ENCODE results near the gene PDZD8. TPM values are rescaled to one million over a fixed set of nuclear protein-coding genes. Genes with fewer than 3 reads are reported as not detected.
A peak's percentile ranks its signal among the peaks of the same experiment; 100 is the strongest.
"Not testable (repeated sequence)": the region's sequence is repeated elsewhere in the genome, so short reads cannot be mapped to it uniquely, and the experiment has no call there.

PDZD8 gene
- total RNA-seq, 1 experiment from 2014 or later: 17.0 TPM

GRCh38 chr10:117294039-117294645 lies 81.1 kb downstream of the PDZD8 start:
- no peak for DNase-seq (ENCODE audit: low read depth)

GRCh38 chr10:117290872-117291271 lies 84.4 kb downstream of the PDZD8 start:
- DNase-seq (ENCODE audit: low read depth): not testable (repeated sequence)

- DNase-seq (ENCODE audit: low read depth): no peak
Measured at GRCh38 chr10:117284716-117285494, 90.3 kb downstream of the PDZD8 start.

DNA sequence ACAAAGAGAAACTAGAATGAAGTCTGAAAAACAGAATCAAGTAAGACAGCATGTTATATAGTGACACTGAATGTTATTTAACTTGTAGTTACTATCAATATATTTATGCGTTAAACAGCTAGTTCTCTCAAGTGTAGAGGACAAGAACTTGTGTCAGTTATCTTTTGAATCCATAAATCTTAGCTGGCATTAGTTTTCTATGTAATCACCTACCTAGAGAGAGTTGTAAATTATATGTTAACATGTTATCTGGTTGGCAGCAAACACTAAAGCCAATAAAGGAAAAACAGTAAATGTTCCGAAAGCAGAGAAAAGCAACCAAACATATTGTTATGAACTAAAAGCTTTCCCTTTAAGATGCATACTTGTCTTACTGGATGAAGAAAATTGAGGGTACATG lies 97.6 kb downstream of the PDZD8 start:
- DNase-seq (ENCODE audit: low read depth): no peak

DNA sequence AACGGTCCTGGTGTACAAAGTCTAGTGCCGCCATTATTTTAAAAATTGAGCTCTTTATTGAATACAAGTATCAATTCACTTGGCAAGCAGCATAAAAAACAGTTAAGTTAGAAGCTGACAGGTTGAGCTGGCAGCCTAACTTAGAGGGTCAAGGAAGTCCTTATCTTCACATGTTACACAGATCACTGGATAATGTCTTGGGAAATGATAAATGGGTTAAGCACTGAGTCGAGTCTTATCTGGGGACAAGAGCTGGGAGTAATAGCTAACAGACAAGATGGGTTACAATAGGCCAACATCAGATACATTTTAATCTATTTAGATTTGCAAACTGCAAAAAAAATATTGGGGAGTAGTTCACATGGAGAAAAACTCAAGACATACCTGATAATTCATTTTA lies 100.1 kb downstream of the PDZD8 start:
- DNase-seq (ENCODE audit: low read depth): no peak

GRCh38 chr10:117274509-117274908 lies 100.7 kb downstream of the PDZD8 start:
- DNase-seq (ENCODE audit: low read depth): no peak

DNA sequence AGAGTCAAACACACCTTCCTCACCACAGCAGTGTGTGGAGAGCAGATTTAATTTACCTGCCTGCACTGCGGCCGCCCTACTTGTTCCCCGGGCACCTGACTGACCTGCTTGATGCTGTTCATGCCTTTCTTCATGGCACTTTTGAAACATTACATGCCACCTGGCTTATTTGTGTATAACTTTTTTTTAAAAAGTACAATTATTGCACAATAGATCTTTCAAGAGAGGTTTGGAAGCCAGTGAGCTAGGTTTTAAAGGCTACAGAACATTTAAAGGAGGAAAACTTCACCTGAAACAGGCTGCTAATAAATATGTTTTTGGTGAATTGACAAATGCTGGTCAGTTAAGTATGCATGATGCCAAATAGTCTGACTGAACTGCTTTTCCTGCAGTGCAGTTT lies 101.3 kb downstream of the PDZD8 start:
- DNase-seq (ENCODE audit: low read depth): no peak

DNA sequence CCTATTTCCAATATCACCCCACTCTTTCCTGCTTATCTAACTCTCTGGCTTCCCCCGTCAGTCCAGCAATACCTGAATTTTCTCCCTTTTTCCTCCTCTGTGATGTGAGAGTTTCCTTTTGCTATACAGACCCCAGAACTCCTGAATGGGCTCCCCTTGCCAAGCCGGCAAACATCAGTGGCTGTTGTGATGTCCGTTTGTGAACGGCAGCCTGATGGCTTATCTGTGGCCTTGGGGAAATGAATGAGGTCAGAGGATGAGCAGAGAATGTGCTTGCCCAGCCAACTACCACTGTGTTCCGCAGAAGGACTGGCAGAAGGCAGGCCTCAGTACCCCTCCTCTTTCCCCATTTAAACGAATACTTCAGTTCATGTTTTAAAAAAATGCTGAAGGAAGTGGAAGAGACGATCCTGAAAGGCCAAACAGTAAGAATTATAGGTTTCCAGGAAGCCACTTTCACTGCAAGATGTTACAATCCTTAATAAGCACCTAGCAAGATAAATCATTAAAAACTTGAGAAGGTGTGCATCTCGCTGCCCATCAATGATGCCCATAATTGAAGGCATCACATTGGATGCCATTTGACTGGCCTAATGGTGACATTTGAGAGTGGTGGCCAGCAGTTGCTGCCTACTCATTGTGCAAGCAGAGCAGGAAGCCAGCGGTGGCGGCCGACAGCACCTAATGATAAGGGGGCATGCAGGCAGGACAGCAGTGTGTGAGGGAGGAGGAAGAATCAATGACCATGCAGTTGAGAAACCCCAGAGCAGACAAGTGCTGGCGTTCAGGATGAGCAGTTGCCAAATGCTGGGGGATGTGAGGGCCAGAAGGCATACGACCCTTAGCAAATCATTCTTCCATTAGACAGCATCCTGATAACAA lies 102.8 kb downstream of the PDZD8 start:
- no peak for DNase-seq (ENCODE audit: low read depth)

DNA sequence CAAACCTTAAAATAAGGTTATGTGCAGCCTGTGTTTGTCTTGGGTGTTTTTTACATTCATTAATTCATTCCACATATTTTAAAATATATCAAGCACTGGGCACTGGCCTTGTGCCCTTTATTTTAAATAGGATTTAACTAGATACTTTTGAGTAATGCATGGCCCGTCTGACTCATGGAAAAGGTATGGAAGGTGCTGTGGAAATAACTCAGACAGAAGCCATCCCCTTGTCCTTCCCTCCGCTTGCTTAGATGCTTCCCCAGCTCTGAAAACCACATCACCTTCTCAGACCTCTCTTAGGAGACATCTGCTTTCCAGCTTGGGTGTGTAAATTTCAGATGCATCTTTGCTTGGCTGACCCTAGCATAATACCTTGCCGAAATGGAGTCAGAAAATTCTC lies 103.8 kb downstream of the PDZD8 start:
- DNase-seq (ENCODE audit: low read depth): peak; percentile 3

DNA sequence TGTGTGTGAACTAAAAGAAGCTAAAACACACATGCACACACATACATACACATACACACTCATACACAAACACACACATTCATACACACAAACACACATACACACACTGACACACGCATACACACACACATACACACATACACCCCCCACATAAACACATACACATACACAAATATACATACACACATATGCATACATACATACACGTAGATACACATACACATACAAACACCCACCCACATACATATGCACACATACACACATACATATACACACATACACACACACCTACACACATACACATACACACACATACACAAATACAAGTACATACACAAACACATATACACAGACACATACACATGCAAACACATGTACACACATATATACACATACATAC lies 106.3 kb downstream of the PDZD8 start:
- no peak for DNase-seq (ENCODE audit: low read depth)

DNA sequence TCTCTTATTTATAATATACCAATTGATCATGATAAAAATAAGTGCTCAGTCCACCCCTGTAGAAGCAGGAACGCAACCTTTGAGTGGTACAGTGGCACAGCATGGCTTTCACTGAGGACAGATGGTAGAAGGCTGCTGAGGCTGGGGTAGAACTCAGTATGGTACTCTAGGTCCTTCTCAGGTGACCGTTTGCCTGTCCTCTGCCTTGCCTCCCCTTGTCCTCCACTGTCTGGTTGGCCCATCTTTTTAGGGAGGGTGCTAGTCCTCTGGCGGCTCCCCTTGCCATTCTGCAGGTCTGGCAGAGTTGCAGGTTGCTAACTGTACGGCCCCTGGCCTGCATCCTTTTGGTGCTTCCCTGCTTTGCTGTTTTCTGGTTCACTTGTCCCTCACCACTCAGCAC lies 107.0 kb downstream of the PDZD8 start:
- DNase-seq (ENCODE audit: low read depth): no peak

GRCh38 chr10:117266812-117267211 lies 108.4 kb downstream of the PDZD8 start:
- DNase-seq (ENCODE audit: low read depth): no peak

GRCh38 chr10:117266400-117266799 lies 108.8 kb downstream of the PDZD8 start:
- DNase-seq (ENCODE audit: low read depth): no peak

DNA sequence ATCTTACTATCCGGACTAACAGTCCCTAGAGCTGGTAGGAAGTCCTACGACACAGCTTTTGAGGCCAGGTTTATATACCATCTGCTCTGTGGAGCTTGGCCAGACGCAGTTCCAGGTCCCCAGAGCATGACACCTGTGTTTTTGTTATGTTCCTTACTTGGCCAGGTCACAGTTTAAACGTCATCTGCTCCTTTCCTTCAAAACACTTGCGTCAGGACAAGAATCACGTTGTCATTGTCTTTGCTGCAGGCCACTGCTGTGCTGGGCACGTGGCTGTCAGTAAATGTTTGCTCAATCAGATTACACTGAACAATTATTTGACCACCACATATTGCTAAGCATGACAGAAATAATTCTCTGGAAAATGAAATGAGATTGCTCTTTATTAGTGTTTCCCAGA lies 110.5 kb downstream of the PDZD8 start:
- DNase-seq (ENCODE audit: low read depth): no peak

GRCh38 chr10:117262903-117263293 lies 112.3 kb downstream of the PDZD8 start:
- no peak for DNase-seq (ENCODE audit: low read depth)

DNA sequence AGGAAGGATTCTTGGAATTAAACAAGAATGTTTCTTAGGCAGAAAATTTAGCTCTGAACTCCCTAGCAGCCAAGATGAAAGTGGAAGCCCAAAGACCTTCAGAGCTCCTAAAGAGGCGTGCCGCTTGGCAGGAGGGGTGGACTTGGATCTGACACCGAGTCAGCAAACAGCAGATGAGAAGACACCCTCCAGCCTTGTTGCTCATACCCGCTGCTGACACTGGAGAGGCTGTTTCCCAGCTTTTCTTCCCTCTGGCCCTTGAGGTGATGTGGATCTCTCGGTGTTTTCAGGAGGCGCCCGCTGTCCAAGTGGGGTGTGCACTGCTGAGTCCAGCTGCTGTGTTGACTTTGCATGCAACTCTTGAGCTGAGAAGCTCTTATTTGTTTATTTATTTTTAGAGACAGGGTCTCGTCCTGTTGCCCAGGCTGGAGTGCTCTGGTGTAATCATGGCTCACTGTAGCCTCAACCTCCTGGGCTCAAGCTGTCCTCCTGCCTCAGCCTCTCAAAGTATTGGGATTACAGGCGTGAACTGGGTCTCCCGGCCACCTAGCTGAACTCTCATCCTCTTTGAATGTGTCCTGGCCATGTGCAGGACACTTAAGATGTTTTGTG lies 112.8 kb downstream of the PDZD8 start:
- DNase-seq (ENCODE audit: low read depth): peak; percentile 1

- no peak for DNase-seq (ENCODE audit: low read depth)
Measured at GRCh38 chr10:117261501-117261900, 113.7 kb downstream of the PDZD8 start.

DNA sequence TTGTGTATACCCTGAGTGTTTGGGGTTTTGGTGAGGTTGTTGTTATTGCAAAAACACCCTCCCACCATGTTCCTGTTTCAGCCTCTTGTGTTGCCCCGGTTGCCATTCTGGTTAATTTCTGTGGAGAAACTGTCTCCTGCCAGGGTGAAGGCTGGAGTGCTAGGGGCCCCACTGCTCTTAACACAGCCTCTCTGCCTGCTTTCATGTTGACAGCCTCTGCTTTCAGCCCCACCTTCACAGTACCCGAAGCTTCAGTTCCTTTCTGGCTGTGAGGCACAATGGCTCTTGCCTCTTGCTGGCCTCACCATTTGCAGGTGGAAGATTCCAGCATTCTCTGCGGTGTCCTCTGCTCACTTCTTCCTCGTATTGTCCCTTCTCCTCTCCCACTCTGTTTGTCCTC lies 115.2 kb downstream of the PDZD8 start:
- DNase-seq (ENCODE audit: low read depth): no peak

DNA sequence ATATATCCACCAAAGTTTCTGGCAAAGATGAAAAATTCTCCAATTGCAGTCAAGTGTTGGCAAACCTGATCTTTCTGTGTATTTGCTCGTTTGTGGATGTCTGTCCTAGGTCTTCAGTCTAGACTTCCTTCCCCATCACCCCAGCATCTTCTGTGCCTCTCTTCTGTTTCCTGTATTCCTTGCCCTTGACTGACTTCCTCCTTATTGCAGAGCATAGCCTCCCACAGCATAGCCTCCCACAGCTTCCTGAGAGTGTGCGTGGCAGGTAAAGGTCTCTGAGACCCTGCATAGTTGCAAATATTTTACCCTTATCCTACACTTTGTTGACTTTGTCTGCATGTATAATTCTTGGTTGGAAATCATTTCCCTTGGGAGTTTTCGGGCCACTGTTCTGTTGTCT lies 116.0 kb downstream of the PDZD8 start:
- DNase-seq (ENCODE audit: low read depth): no peak

- DNase-seq (ENCODE audit: low read depth): no peak
Measured at GRCh38 chr10:117257721-117258120, 117.5 kb downstream of the PDZD8 start.

DNA sequence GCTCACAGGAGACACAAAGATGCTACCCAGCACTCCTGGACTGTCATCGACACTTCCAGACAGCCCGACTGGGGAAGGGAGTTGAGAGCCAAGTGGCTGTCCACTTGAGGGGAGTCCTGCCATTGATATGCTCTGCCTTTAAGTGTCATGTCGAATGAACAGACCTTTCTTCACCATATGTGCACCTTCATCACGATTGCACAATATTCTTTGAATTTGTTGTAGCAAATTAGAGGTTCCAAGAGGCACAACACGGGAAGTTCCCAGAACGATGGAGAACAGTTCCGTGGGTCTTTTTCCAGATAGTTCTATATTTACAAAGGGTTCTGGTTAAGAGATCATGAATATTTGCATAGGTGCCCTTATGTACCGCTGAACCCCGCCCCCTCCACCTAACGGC lies 118.3 kb downstream of the PDZD8 start:
- no peak for DNase-seq (ENCODE audit: low read depth)

DNA sequence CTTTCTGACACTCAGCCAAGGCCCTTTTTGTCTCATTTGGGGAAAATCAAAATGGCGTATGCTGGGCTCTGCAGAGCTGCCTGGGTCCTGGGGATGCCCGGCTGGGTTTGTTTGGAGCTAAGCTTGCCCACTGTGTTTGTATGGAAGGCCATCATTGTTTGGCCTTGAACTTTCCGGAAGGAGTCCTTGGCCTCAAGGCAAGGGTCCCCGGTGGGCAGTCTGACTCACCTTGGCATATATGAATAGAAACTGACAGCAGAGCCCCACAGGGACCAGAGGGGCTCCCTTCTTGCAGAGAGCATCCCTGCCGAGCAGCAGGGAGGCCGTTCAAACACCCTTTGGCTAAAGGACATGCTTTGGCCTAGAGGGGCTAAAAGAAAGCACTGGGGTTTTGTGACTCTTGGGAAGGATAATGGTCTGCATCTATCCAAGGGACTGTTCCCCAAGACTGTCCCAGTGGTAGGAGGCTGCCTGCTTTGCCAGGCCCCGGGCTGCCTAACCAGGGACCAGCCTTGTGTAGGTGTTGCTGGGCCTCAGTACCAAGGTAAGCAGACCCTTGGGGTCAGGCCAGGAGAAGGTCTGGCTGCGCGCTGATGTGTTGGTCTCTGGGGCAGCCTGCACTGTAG lies 119.3 kb downstream of the PDZD8 start:
- no peak for DNase-seq (ENCODE audit: low read depth)

Data from LHCN-M2 (cell line).